Neural cell (in vitro differentiated cells): ENCODE measurements around the gene PML. TPM values are rescaled to one million over a fixed set of nuclear protein-coding genes. Genes with fewer than 3 reads are reported as not detected.

ENCODE experiments used
- H2AFZ ChIP-seq: fragments of 200-600, 300-800 bp; sonication (generic), shearing (Covaris generic); 2 replicates; pipeline ENCODE4 v1.6.0; 2014; ENCODE audit warnings: low read depth, mild to moderate bottlenecking, antibody characterized with exemption, low read length, moderate library complexity
- H3F3A ChIP-seq: fragments of 200-600 bp; shearing (Covaris generic); 2 replicates; pipeline ENCODE4 v1.6.1; 2016; ENCODE audit warnings: mild to moderate bottlenecking, moderate library complexity, mixed read lengths, antibody characterized with exemption, low read length; ENCODE audit not compliant: insufficient read depth, poor library complexity, severe bottlenecking
- H3K27ac ChIP-seq: fragments of 200-600, 300-800 bp; sonication (generic), shearing (Covaris generic); 2 replicates; pipeline ENCODE4 v1.5.1; 2014; ENCODE audit warnings: mild to moderate bottlenecking, low read length, moderate library complexity
- H3K27me3 ChIP-seq: fragments of 300-800, 200-600 bp; sonication (generic), shearing (Covaris generic); 2 replicates; pipeline ENCODE4 v1.6.0; 2014; ENCODE audit warnings: mild to moderate bottlenecking, low read depth, low read length, moderate library complexity; ENCODE audit not compliant: insufficient read depth
- H3K36me3 ChIP-seq: fragments of 300-800, 200-600 bp; sonication (generic), shearing (Covaris generic); 2 replicates; pipeline ENCODE4 v1.5.1; 2014; ENCODE audit warnings: mild to moderate bottlenecking, antibody characterized with exemption, low read length, moderate library complexity; ENCODE audit not compliant: insufficient read depth
- H3K4me2 ChIP-seq: fragments of 300-800, 200-600 bp; sonication (generic), shearing (Covaris generic); 2 replicates; pipeline ENCODE4 v1.6.0; 2014; ENCODE audit warnings: mild to moderate bottlenecking, low read length
- H3K4me3 ChIP-seq: fragments of 300-800, 200-600 bp; sonication (generic), shearing (Covaris generic); 2 replicates; pipeline ENCODE4 v1.5.1; 2014; ENCODE audit warnings: mild to moderate bottlenecking, low read length, moderate library complexity
- H3K79me2 ChIP-seq: fragments of 200-600 bp; shearing (Covaris generic); replicated peaks from 2 replicates; pipeline ENCODE4 v1.6.0; 2014; ENCODE audit warnings: mild to moderate bottlenecking, low read length, moderate library complexity; ENCODE audit not compliant: insufficient read depth
- H3K9ac ChIP-seq: fragments of 300-800, 200-600 bp; sonication (generic), shearing (Covaris generic); 2 replicates; pipeline ENCODE4 v1.6.1; 2016; ENCODE audit warnings: mild to moderate bottlenecking, low read length, mixed read lengths
- H3K9me2 ChIP-seq: fragments of 200-600 bp; shearing (Covaris generic); 2 replicates; pipeline ENCODE4 v1.6.1; 2016; ENCODE audit warnings: mild to moderate bottlenecking, low read length, mixed read lengths; ENCODE audit not compliant: insufficient read depth
- H3K9me3 ChIP-seq: fragments of 200-600, 300-800 bp; sonication (generic), shearing (Covaris generic); 2 replicates; pipeline ENCODE4 v1.6.1; 2016; ENCODE audit warnings: mild to moderate bottlenecking, mixed run types, low read length, moderate library complexity, mixed read lengths
- H4K20me1 ChIP-seq: fragments of 200-600 bp; shearing (Covaris generic); 2 replicates; pipeline ENCODE4 v1.6.1; 2016; ENCODE audit warnings: mild to moderate bottlenecking, mixed run types; ENCODE audit not compliant: insufficient read depth
- EP300 ChIP-seq: fragments of 450-650 bp; conservative IDR thresholded peaks from 2 replicates; pipeline ENCODE4 v1.6.1; 2014; ENCODE audit warnings: antibody characterized with exemption, mild to moderate bottlenecking, moderate library complexity; ENCODE audit not compliant: poor library complexity, severe bottlenecking
- EZH2 ChIP-seq: fragments of 200-600, 300-800 bp; shearing (Covaris generic), sonication (generic); IDR thresholded peaks from 2 replicates; pipeline ENCODE4 v1.6.1; 2014; ENCODE audit warnings: antibody characterized with exemption, low read length, borderline replicate concordance, mild to moderate bottlenecking; ENCODE audit not compliant: insufficient read depth, poor library complexity, severe bottlenecking
- MXI1 ChIP-seq: fragments of 450-650 bp; conservative IDR thresholded peaks from 2 replicates; pipeline ENCODE4 v1.6.1; 2014; ENCODE audit warnings: antibody characterized with exemption, mild to moderate bottlenecking; ENCODE audit not compliant: poor library complexity, severe bottlenecking
- POLR2AphosphoS5 ChIP-seq: IDR thresholded peaks from 2 replicates; pipeline ENCODE4 v1.6.1; 2012
- RAD21 ChIP-seq: fragments of 450-650 bp; conservative IDR thresholded peaks from 2 replicates; pipeline ENCODE4 v1.6.1; 2014; ENCODE audit warnings: antibody characterized with exemption, mild to moderate bottlenecking, moderate library complexity
- SMC3 ChIP-seq: fragments of 450-650 bp; conservative IDR thresholded peaks from 2 replicates; pipeline ENCODE4 v1.6.1; 2014; ENCODE audit warnings: antibody characterized with exemption, mild to moderate bottlenecking, moderate library complexity; ENCODE audit not compliant: poor library complexity
- TAF1 ChIP-seq: IDR thresholded peaks from 2 replicates; pipeline ENCODE4 v1.6.1; 2012; ENCODE audit warnings: low read depth
- polyA plus RNA-seq: library from polyadenylated mRNA; depleted of rRNA; stranded (reverse); fragments of >200 nt; gene quantifications from 2 replicates; pipeline ENCODE4 v1.2.3, GENCODE V29; 2014
- TF ChIP-seq, protein P1 (sequence below): IDR thresholded peaks from 2 replicates; pipeline ENCODE4 v1.6.1; 2012; ENCODE audit warnings: borderline replicate concordance
- TF ChIP-seq, protein P2 (sequence below): fragments of 450-650 bp; IDR thresholded peaks from 2 replicates; pipeline ENCODE4 v1.5.1; 2014; ENCODE audit warnings: antibody characterized with exemption, mild to moderate bottlenecking, moderate library complexity; ENCODE audit not compliant: poor library complexity, severe bottlenecking

PML gene
- polyA plus RNA-seq, 1 donor from 2014 or later = 4.7 TPM

DNA sequence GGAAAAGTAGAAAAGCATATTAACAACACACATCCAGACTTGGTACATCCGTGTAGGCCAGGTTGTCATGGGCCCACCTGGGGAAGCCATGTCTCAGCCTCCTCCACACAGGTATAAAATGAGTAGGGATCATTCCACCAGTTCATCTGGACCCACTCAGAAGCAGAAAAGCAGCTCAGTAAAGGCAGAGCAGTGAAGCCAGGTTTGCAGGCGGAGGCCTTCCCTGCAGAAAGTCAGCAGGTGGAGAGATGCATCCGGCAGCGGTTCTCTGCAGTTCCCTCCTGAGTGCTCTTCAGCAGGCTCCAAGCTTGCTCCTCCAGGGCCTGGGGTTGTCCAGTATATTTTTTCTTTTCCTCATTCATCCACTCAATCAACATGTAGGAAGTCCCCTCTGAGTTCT lies 46.1 kb upstream of the PML start:
- Histone ChIP-seq H4K20me1 (no peaks in the 10 kb centered on the region), H2AFZ (no peak overlapping the region)

DNA sequence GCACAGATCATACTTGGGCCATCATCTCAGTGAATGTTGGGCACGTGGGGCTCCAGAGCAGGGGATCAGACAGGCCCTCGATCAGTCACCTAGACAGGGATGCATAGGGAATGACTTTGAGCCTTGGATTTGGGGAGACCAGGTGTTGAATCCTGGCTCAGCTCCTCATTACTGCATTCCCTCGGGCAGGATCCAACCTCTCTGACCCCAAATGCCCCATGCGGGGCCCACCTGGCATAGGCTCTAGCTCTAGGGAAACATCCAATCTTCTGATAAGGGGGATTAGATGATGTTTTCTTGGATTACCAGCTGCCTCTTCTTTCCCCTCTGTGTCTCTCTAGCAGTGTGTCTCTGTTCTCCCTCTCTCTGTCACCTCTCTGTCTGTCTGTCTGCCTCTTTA lies 45.5 kb upstream of the PML start:
- Histone ChIP-seq H3K4me2 (no peak overlapping the region), H3K4me3 (no peak overlapping the region), H3K9ac (no peak overlapping the region), H3F3A (no peaks in the 10 kb centered on the region), H3K27me3 (no peaks in the 10 kb centered on the region), H3K27ac (no peak overlapping the region), H4K20me1 (no peaks in the 10 kb centered on the region), H2AFZ (no peak overlapping the region), H3K36me3 (no peaks in the 10 kb centered on the region), H3K9me3 (no peaks in the 10 kb centered on the region), H3K9me2 (no peaks in the 10 kb centered on the region), H3K79me2 (no peaks in the 10 kb centered on the region)
- TF ChIP-seq, protein P1, sequence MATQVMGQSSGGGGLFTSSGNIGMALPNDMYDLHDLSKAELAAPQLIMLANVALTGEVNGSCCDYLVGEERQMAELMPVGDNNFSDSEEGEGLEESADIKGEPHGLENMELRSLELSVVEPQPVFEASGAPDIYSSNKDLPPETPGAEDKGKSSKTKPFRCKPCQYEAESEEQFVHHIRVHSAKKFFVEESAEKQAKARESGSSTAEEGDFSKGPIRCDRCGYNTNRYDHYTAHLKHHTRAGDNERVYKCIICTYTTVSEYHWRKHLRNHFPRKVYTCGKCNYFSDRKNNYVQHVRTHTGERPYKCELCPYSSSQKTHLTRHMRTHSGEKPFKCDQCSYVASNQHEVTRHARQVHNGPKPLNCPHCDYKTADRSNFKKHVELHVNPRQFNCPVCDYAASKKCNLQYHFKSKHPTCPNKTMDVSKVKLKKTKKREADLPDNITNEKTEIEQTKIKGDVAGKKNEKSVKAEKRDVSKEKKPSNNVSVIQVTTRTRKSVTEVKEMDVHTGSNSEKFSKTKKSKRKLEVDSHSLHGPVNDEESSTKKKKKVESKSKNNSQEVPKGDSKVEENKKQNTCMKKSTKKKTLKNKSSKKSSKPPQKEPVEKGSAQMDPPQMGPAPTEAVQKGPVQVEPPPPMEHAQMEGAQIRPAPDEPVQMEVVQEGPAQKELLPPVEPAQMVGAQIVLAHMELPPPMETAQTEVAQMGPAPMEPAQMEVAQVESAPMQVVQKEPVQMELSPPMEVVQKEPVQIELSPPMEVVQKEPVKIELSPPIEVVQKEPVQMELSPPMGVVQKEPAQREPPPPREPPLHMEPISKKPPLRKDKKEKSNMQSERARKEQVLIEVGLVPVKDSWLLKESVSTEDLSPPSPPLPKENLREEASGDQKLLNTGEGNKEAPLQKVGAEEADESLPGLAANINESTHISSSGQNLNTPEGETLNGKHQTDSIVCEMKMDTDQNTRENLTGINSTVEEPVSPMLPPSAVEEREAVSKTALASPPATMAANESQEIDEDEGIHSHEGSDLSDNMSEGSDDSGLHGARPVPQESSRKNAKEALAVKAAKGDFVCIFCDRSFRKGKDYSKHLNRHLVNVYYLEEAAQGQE = no peak
- TF ChIP-seq POLR2AphosphoS5 (no peak), EP300 (no peak)
- TF ChIP-seq, protein P2, sequence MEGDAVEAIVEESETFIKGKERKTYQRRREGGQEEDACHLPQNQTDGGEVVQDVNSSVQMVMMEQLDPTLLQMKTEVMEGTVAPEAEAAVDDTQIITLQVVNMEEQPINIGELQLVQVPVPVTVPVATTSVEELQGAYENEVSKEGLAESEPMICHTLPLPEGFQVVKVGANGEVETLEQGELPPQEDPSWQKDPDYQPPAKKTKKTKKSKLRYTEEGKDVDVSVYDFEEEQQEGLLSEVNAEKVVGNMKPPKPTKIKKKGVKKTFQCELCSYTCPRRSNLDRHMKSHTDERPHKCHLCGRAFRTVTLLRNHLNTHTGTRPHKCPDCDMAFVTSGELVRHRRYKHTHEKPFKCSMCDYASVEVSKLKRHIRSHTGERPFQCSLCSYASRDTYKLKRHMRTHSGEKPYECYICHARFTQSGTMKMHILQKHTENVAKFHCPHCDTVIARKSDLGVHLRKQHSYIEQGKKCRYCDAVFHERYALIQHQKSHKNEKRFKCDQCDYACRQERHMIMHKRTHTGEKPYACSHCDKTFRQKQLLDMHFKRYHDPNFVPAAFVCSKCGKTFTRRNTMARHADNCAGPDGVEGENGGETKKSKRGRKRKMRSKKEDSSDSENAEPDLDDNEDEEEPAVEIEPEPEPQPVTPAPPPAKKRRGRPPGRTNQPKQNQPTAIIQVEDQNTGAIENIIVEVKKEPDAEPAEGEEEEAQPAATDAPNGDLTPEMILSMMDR = no peak

More for the DNA sequence above, 46.1 kb upstream of the PML start:
- Histone ChIP-seq H3F3A (no peaks in the 10 kb centered on the region), H3K79me2 (no peaks in the 10 kb centered on the region), H3K9ac (no peak overlapping the region), H3K4me3 (no peak overlapping the region), H3K9me2 (no peaks in the 10 kb centered on the region), H3K36me3 (no peaks in the 10 kb centered on the region), H3K27ac (no peak overlapping the region), H3K4me2 (no peak overlapping the region), H3K9me3 (no peaks in the 10 kb centered on the region), H3K27me3 (no peaks in the 10 kb centered on the region)
- no peak for TF ChIP-seq TAF1
- no peak for TF ChIP-seq RAD21
- no peak for TF ChIP-seq SMC3
- TF ChIP-seq, protein P2 = no peak
- TF ChIP-seq, protein P1 = no peak
- TF ChIP-seq EP300 = no peak
- no peak for TF ChIP-seq EZH2
- TF ChIP-seq POLR2AphosphoS5 = no peak
- TF ChIP-seq MXI1 = no peak
